HepG2 (cell line): ENCODE measurements around the gene CDK10.

ENCODE experiments used
- CEBPZ ChIP-seq: IDR thresholded peaks from 2 replicates; pipeline ENCODE4 v1.6.1; 2012; ENCODE audit warnings: low read length, improper control_type of control experiment
- EP300 ChIP-seq, 3 experiments: sonication (generic) in 1 of 3; formaldehyde crosslinking in 1 of 3; IDR thresholded peaks; 2 replicates each; pipeline versions ENCODE4 v1.5.1 to v1.6.1; 2011 to 2020; ENCODE audit warnings: low read depth in 2 of 3, low read length in 2 of 3, borderline replicate concordance in 1 of 3, improper control_type of control experiment in 1 of 3, mild to moderate bottlenecking in 1 of 3, missing genetic modification reagents in 1 of 3, moderate library complexity in 1 of 3
- EZH2 ChIP-seq: conservative IDR thresholded peaks from 2 replicates; pipeline ENCODE4 v1.6.1; 2012; ENCODE audit warnings: mild to moderate bottlenecking, low read depth, low read length, moderate library complexity
- RNF2 ChIP-seq: fragments of 450-650 bp; conservative IDR thresholded peaks from 2 replicates; pipeline ENCODE4 v1.6.1; 2016; ENCODE audit warnings: low read depth
- ZBTB26 ChIP-seq: IDR thresholded peaks from 2 replicates; pipeline ENCODE4 v1.6.1; 2016; ENCODE audit warnings: missing compliant biosample characterization, missing genetic modification reagents, borderline replicate concordance
- ZKSCAN8 ChIP-seq: IDR thresholded peaks from 2 replicates; pipeline ENCODE4 v1.6.1; 2016; ENCODE audit warnings: borderline replicate concordance, missing genetic modification reagents, missing compliant biosample characterization
- ZNF224 ChIP-seq: sonication (generic); formaldehyde crosslinking; IDR thresholded peaks from 2 replicates; pipeline ENCODE4 v1.5.0; 2020; ENCODE audit warnings: mild to moderate bottlenecking, missing genetic modification reagents
- ZNF235 ChIP-seq: sonication (generic); formaldehyde crosslinking; IDR thresholded peaks from 2 replicates; pipeline ENCODE4 v1.8.1; 2023; ENCODE audit warnings: mild to moderate bottlenecking, missing genetic modification reagents, borderline replicate concordance
- ZNF644 ChIP-seq: IDR thresholded peaks from 2 replicates; pipeline ENCODE4 v1.6.1; 2016; ENCODE audit warnings: low read depth
- TF ChIP-seq, protein P1 (sequence below): sonication (generic); formaldehyde crosslinking; IDR thresholded peaks from 2 replicates; pipeline ENCODE4 v1.5.0; 2020; ENCODE audit warnings: mild to moderate bottlenecking, missing genetic modification reagents, moderate library complexity
- TF ChIP-seq, protein P2 (sequence below): IDR thresholded peaks from 2 replicates; pipeline ENCODE4 v1.6.1; 2016

DNA sequence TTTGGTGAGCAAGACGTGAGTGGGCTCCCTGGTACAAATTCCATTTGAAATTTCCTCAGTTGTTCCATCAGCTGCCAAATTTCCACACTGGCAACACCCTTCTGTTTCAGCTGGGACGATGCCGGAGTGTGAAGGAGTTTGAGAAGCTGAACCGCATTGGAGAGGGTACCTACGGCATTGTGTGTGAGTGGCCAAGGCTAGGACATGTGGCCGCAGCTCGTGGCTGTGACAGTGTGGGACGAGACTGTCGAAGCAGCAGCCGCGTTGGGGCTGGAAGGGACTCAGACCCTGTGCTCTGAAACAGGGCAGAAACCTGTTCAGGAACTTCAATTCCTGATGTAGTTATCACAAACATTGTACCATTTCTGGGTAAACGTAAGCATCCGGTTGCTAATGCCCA, 2.7 kb downstream of the CDK10 start:
- TF ChIP-seq EP300 (IDR thresholded peaks at IDR 0.05; ENCODE audit: low read depth in 2 of 2, low read length in 2 of 2) (no peak), EP300 (CRISPR knock-in tag; IDR thresholded peaks at IDR 0.05; ENCODE audit: borderline replicate concordance) (no peak), ZKSCAN8 (CRISPR knock-in tag) (no peak), ZBTB26 (CRISPR knock-in tag) (no peak), ZNF224 (CRISPR knock-in tag) (no peak), EZH2 (no peak), ZNF644 (CRISPR knock-in tag) (no peak), ZNF235 (CRISPR knock-in tag) (no peak), CEBPZ (no peak), RNF2 (no peak)
- TF ChIP-seq, protein P1, sequence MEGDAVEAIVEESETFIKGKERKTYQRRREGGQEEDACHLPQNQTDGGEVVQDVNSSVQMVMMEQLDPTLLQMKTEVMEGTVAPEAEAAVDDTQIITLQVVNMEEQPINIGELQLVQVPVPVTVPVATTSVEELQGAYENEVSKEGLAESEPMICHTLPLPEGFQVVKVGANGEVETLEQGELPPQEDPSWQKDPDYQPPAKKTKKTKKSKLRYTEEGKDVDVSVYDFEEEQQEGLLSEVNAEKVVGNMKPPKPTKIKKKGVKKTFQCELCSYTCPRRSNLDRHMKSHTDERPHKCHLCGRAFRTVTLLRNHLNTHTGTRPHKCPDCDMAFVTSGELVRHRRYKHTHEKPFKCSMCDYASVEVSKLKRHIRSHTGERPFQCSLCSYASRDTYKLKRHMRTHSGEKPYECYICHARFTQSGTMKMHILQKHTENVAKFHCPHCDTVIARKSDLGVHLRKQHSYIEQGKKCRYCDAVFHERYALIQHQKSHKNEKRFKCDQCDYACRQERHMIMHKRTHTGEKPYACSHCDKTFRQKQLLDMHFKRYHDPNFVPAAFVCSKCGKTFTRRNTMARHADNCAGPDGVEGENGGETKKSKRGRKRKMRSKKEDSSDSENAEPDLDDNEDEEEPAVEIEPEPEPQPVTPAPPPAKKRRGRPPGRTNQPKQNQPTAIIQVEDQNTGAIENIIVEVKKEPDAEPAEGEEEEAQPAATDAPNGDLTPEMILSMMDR (CRISPR knock-in tag), result no peak
- TF ChIP-seq, protein P2, sequence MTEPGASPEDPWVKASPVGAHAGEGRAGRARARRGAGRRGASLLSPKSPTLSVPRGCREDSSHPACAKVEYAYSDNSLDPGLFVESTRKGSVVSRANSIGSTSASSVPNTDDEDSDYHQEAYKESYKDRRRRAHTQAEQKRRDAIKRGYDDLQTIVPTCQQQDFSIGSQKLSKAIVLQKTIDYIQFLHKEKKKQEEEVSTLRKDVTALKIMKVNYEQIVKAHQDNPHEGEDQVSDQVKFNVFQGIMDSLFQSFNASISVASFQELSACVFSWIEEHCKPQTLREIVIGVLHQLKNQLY (CRISPR knock-in tag), result no peak
